HG03378 (cell line): Measurements from ENCODE around the gene CTIF.
"Not testable (repeated sequence)": the region's sequence is repeated elsewhere in the genome, so short reads cannot be mapped to it uniquely, and the experiment has no call there.

Source experiments
- ATAC-seq: cut with Tn5 transposase; IDR thresholded peaks from one replicate; pipeline ENCODE4 v1.9.1; 2021; ENCODE audit warnings: mild to moderate bottlenecking, moderate library complexity; ENCODE audit not compliant: unreplicated experiment

CTIF gene

DNA sequence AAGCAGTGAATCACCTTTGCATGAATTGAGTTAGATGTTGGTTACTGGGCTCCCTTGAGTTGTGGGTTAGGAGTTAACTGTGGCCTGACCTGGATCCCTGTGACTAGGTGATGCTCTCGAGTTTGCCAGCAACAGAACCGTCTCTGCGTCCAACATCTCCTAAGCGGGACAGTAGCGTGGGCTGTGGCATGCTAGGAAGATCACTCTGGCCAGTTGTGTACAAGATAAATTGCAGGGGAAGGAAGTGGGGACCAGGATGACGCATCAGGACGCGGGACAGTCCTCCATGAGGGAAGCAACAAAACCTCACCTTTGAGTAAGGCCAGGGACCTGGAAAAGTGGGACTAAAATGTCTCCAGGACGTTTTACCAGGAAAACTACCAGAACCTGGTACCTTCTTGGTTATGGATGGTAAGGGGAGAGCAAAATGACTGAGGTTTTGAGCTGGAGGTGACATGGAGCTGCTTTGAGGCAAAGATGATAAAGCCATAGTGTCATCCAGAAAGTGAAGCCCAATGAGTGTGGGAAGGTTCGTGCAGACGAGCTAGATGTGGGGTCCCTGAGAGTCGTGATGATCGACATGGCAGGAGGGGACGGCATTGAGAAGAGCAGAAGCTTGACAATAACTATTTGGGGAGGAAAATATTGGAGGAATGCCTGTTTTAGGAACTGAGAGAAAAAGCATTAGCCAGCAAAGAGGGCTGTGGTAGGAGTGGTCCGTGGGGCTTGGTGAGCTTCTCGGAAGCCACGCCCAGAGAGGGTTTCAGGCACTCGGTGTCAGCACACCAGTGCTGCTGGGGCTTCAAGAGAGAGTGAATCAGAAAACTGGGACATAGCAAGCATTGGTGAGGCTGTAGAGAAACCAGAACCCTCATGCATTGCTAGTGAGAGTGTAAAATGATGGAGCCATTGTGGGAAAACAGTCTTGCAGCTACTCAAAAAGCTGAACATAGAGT, 316.9 kb downstream of the CTIF start:
- ATAC-seq = no peak

DNA sequence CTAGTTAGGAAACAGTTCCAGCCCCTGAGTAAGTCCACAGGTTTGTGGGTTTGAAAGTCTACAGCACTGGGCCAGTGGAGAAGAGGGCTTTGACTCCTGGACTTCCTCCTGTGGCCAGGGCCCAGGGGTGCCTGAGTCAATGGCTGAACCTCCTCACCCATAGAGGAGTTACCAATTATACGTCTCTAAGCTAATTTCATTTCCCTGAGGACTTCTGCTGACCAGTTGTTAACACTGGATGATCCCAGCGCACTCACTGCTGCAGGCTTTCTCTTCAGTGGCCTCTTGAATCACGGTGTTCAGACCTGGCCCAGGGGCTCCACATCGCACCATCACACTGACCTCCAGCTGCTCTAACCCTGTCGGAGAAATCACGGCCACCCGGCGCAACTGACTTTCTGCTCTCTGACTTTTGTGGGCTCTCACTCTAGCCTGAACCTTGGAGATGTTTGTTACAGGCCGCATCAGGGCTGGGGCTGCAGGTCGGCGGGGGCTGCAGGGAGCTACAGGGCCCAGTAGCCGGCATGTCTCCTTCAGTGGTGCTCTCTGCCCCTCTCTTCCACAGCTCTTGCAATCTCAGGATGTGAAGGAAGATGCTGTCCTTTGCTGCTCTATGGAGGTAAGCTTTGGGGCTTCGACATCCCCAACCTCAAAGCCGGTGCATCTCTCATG, 318.3 kb downstream of the CTIF start:
- ATAC-seq = no peak

DNA sequence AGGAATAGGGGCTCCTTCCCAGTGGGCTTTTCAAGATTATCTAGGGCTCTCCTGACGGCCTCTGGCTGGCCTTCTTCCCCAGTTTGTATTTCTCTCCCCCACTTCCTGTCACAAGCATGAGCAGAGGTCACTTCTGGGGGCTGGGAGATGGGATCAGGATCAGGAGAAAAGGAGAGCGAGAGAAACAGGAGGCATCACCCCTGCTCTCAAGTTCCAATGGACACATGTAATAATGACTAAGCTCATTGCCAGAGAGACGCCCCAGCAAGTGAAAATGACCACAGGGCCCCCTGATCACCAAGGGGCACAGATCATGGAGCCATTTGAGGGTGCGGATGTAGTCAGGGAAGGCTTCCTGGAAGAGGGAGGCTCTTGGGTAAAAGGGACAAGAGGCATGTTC, 319.8 kb downstream of the CTIF start:
- ATAC-seq = no peak

DNA sequence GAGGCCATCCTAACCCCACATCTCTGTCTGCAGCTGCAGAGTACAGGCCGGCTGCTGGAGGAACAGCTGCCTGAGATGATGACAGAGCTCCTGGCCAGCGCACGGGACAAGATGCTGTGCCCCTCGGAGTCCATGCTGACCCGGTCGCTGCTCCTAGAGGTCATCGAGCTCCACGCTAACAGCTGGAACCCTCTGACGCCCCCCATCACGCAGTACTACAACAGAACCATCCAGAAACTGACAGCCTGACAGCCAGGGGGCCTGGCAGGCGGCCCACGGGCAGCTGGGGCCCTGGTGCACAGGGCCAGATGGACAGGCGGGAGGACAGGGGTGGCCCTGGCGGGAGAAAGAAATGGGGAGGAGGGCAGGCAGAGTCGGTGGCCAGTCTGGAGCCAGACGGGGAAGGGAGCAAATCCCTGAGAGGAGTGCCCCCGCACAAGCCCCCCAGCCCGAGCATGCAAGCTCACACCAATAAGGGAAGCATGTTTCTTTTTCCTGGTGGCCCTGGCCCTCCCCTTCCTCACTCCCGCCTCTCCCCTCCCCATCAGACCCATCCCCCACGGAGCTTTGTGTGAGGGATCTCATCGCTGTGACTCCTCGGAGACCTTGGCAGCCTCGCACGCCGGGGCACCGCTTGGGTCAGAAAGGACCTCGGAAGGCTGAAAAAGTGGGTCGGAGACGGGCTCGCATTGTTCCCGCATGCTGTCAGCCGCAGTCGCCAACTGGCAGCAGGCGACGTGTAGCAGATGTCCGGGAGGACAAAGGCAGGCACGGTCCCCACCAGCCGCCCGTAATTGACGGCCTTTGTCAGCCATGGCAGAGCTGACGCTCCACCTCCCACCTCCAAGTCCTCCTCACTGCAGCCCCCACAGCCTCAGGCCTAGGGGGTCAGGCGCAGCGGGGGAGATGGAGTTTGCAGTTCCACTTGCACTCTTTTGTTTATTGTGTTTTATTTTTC, 320.8 kb downstream of the CTIF start:
- no peak for ATAC-seq

DNA sequence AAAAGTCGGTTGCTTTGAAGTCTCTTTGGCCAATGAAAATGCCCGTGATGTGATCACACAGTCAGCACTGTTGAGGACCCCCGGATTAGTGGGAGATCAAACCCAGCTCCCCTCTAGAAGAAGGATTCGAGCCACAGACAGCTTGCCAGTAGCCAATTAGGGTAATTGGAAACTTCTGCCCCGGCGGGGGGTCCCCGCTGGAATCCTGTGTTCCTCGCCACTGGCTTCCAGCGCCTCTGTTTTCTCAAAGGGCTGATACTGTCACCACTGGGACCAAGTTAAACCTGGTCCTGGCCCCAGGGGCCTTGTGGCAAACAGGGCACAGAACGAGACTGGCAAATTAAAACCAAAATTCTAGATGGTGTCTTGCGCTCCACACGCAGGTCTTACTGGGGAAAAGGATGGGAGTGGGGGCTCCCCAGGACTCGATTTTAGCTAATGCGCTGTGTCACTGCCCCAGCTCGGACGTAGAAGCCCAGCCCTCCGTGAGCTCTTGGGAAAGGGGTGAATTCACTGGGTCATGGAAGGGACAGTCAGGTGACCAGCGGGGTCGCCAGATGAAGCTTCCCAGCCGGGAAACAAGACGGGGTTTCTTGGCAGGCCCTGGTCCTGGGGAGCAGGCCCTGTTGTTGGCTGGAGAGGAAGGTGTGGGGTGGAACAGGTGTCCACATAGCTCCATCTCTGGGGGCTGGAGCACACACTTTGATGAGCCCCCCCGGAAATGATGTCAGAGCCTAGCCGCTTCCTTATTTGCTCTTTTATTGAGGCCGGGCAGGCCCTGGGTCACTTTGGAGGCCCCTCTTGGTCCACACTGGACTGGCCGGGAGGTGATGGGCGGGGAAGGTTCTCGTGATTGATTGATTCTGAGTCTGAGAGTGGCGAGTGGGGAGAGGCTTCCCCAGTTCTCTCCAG, 321.7 kb downstream of the CTIF start:
- ATAC-seq = no peak

DNA sequence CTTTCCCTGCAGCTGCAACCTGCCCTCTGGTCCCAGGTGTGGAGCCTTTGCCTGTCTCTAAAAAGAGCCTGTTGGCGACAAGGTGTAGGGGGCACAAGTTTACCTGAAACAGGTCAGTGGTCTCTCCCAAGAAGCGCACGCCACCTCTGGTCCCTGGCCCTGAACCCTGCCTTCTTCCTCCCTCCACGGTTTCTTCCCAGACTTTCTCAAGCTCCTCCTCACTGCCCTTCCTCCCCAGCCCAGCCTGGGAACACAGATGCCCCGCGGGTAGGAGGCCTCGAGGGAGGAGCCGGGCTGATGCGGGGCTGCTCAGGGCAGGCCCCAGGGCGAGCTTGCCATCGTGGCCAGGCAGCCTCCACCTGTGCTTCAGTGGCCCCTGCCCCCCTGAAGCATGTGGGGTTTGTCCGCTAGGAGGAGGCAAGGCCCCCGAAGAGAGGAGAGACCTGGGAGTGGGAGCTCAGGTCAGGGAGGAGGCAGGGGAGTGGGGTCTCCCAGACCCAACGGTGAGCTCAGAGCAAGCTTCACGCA, 322.4 kb downstream of the CTIF start:
- ATAC-seq = no peak

DNA sequence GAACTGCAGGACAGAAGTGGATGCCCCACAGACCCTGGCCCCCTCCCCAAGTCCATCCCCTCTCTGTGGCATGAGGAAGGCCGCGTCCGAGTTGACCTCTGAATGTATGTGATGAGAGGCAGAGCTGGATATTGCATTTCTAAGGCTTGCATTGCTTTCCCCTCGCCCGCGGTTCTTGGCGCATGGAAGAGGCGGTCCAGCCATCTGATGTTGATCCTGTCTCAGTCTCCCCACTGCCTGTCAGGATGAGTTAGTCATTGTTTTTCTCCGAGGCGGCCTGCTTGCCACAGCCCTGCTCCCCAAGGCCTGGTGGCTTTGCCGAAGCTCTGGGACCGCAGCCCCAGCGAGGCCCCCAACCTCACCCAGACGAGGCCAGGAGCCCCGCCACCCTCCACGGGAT, 323.3 kb downstream of the CTIF start:
- ATAC-seq = no peak

DNA sequence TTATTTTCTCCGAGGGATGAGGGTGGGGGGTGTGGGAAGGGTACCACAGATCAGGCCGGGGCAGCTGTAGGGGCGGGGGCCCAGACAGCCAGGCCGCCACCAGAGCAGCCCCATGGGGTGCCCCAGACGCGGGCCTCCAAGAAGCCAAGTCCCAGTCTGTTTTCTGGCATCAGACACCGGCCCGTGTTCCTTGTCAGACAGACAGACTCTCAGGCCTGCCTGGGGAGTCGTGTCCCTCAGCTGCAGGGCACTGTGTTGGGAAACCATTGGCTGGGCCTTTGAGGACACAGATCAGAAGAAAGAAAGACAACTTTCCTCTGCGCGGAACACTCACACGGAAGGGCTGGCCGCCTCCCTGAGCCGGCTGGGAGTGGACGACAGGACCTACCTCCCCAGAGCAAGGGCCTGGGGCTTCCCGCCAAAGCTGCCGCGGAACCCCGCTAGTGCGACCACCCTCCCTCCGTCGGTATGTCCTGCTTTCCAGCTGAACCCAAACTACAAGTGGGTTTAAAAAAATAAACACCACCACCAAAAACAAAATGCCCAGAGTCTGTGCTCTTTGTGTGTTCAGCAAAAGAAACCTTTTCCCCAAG, 323.9 kb downstream of the CTIF start:
- no peak for ATAC-seq

DNA sequence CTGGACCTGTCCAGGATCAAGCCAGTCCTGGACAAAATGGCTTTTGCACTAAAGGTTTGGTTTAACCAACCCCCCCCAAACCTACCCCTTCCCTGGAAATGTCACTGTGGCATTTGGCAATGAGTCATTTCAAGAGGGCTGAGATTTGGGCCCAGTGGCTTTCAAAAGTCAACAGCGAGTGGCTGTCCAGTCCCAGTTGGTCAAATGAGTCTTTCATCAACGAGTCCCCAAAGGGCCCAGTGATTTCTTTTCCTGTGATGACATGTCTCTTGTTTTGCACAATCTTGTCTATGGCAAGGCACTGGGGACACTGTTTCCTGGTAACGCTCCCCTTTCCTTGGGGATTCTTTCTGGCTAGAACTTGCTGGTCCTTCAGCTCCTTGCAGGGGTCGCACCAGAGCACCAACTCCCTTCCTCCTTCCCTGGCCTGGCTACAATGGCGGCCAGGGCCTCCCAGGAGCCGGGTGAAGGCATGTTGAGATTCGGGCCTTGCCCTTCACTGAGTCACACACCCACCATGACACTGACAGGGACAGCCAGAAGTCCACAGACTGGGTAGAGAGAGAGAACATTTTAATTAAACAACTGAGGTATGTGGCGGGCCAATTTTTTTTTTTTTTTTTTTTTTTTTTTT, 324.7 kb downstream of the CTIF start:
- no peak for ATAC-seq

DNA sequence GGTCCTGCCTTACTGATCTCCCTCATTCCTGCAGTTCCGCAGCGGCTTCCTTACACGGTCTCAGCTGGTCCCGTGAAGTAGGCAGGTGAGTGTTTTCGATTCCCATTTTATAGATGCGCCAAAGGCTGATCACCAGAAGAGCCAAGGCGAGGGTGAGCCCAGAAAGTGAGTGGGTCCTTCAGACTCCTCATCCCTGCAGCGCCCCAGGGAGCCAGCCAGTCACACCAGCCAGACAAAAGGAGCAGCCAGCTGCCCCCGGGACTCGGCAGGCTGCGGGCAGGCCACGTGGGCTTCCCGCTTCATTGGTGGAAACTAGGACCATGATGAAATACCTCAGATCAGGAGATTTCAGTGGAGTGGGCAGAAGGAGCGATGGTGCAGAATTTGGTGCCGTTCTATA, 326.0 kb downstream of the CTIF start:
- no peak for ATAC-seq

DNA sequence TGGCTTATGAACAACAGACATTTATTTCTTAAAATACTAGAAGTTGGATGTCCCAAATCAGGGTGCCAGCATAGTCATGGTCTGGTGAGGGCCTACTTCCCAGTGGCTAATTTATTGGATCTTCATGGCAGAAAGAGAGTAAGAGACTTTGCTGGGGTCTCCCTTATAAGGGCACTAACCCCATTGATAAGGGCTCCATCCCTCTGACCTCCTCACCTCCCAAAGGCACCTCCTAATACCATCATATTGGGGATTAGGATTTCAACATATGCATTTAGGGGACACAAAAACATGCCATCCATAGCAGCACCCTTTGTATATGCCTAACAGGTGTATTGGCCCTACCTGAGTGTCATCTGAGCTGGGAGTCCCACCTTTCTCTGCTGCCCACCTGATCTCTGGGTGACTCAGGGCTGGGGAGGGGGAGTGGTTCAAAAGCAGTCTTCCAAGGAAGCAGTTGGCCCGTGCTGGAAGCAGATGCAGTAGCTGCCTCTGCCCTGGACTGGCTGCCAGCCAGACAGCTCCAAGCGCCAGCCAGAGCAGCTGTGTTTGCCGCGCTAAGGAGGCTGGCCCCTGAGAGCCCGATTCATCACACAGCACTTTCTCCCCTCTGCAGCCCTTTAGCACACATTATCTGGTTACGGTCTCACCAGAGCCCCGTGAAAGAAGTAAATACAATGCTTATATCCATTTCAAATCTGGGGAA, 327.4 kb downstream of the CTIF start:
- ATAC-seq = no peak

DNA sequence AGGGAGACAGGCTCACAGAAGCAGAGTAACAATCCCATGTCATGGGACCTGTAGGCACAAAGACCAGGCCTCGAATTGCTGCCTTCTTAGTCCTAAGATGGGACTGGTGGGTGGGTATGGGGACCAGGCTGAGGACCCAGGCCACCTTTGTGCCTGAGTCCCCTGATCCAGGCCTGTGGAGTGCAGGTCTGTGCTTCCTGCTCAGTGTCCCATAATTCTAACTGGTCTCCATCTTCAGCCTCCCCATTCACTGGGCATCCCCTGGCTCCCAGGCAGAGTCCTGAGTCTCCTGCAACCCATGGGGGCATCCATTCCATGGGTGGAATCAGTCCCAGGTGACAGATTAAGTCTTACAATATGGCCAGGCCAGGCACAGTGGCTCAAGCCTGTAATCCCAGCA, 328.0 kb downstream of the CTIF start:
- no peak for ATAC-seq

DNA sequence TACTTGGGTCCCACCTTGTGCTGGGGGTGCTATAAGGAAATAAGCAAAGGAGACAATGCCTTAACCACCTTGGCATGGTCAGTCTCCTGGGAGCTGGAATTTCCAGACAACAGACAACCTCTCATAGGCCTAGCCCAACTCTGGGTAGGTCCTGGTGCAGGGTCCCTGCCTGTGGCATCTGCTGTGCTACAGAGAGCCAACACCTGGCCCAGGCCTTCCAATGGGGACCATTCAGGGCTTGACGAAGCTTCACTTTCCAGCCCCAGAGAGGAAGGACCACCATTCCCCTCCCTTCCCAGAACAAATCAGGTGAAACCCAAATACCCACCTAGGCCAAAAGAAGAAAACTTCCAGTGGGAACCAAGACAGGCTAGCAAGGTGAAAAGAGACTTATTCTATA, 329.1 kb downstream of the CTIF start:
- no peak for ATAC-seq

DNA sequence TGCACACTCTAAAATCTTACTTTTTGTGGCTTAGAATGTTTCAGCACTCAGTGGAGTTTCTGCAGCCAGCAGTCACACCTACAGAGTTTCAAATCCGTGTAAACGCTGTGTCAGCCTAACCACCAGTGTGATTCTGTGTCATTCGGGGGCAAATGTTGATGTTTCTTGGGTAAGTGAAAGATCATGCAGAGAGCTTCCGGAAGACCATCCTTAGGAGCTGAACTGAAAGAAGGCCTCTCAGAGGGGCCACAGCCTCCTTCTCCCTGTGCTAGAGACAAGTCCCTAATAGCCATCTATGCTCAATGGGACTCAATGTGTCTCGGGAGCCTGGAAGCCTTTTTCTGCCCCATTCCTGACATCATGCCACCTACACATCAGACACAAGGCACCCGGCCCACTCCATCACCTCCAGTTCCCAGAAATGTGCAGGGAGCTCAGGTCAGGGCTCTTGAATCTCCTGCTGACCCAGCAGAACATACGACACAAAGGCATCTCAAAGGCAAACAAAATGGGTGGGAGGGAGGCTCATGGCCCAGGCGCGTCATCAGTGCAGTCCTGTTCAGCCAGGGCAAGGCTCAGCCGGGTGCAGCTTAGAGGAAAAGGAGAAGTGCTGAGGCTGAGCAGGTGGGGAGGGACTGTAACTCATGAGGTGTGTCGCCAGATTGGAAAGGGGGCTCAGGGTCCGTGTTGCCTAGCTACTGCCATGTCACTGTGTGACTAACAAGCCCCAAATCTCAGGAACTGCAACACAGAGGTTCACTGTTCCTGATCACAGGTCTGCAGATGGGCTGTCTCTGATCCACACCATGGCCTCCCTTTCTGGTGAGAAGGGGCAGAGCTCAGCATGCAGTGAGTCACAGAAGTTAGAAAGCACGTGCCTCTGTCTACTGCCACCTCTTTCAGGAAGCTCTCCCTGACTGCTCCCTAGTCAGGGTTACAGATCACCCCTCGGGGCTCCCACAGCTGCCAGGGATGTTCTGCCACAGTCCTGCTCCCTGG, 329.9 kb downstream of the CTIF start:
- ATAC-seq = peak; percentile 83

DNA sequence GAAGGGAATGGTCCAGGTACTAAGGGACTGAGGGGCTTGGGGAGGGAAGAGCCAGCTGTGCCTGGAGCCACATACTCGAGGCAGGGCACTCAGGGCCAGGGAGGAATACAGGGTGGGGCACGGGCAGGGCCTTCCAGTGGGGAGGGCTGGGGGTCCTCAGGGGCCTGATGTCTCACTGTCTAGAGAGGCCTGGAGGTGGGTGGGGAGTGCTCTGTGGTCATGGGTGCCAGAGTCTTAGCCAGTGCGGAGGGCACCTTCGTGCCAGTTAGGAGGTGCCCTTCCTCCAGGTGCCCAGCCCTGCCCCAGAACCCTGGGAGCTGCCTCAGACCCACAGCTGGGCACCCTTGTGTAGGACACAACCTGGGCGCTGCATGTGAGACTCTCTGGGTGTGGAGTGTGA, 330.8 kb downstream of the CTIF start:
- no peak for ATAC-seq

DNA sequence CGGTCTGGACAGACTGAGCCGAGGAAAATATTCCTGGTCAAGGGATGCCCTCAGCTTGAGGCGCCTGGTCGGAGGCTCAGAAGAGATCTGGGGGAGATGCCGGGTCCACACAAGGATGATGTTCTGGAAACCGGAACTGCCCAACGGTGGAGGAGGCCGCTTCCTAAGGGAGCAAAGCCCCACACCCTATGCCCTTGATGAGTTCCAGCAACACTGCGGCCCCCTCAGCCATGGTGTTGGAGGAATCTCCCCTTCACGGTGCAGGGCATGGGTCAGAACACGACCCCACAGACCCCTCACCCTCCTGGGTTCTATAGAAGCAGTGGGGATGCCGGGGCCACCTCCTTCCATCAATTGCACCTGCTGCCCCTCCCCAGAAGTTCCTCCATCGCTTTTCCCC, 332.1 kb downstream of the CTIF start:
- not testable (repeated sequence) for ATAC-seq
